Globus pallidus (tissue), 1 donor: ENCODE results near the gene HSCB.
A peak's percentile ranks its signal among the peaks of the same experiment; 100 is the strongest.
"Not testable (repeated sequence)": the region's sequence is repeated elsewhere in the genome, so short reads cannot be mapped to it uniquely, and the experiment has no call there.

Experiments
- DNase-seq: peaks from one replicate; pipeline ENCODE4 v3.0.0-alpha.2; 2015; ENCODE audit warnings: low spot score

Gene HSCB, protein sequence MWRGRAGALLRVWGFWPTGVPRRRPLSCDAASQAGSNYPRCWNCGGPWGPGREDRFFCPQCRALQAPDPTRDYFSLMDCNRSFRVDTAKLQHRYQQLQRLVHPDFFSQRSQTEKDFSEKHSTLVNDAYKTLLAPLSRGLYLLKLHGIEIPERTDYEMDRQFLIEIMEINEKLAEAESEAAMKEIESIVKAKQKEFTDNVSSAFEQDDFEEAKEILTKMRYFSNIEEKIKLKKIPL

DNA sequence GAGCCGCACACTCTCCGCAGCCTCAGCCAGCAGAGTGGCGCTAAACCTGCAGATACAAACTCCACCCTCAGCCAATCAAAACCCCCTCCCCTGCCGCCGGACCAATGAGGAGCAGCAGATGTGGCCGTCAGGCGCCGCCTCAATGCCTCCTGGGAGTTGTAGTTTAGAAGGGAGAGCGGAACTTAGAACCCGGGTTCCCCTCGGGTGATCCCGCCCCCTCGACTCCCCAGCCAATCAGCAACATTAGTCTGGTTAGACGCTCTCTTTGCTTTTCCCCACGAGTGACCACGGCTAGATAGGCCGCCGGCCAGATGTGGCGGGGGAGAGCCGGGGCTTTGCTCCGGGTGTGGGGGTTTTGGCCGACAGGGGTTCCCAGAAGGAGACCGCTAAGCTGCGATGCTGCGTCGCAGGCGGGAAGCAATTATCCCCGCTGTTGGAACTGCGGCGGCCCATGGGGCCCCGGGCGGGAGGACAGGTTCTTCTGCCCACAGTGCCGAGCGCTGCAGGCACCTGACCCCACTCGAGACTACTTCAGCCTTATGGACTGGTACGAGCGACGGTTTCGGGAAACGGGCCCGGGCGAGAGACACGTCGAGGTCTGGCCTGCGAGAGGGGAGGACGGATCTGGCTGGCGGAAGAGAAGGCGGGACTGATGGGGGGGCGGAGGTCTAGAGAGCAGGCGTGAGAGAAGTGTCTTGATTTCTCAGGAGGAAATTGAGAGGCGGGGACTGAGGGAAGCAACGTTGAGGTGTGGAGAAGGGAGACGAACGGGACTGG, at the start of gene HSCB, which contains the start of gene CHEK2:
HSCB (plus strand) TSS at position 255 of the 777 bp plus-strand sequence; CDS start at position 312, 57 bp downstream.
CHEK2 (minus strand) TSS at position 36 of the 777 bp plus-strand sequence. CDS start 7,099 bp downstream, outside the sequence.
- peak; percentile 99 for DNase-seq

DNA sequence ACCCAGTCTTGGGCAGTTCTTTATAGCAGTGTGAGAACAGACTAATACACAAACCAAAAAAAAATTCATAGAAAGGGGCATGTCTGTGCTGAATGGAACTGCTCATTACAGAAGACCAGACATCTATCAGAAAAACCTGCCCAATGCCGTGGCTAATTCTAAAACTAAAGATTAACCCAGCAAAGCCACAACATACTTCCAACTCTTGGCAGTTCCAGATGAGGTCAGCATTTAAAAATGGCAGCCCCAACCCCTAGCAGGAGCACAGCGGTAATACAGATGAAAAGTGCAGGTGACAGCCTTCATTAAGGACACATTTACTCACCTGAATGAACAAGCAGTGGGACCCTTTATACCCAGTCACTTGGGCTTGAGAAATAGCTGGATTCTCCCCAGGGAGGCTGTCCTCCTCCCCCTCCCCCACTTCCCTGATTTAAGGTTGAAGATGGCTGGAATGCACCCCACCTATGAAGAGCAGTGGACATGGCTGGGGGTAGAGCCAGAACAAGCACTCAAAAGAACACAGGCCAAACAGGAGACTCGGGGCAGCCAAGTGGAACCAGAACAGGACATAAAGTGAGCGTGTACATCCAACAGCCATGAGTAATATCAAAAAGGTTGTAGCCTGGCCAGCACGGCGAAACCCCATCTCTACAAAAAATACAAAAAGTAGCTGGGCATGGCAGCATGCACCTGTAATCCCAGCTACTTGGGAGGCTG, 48.6 kb upstream of the HSCB start:
- not testable (repeated sequence) for DNase-seq

DNA sequence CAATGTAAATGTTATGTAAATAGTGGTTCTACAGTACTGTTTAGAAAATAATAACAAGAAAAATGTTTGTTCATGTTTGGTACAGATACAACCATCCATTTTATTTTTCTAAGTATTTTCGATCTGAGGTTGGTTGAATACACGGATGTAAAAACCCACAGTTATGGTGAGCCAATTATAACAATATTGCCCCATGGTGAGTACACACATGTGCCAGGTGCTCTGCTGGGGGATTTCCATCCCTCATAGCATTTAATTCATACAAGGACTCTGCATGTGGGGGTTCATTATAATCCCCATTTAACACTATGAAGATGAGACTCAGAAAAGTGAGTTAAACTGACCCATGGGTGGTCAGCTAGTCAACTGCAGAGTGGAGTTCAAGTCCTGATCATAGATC, 38.9 kb upstream of the HSCB start:
- no peak for DNase-seq

DNA sequence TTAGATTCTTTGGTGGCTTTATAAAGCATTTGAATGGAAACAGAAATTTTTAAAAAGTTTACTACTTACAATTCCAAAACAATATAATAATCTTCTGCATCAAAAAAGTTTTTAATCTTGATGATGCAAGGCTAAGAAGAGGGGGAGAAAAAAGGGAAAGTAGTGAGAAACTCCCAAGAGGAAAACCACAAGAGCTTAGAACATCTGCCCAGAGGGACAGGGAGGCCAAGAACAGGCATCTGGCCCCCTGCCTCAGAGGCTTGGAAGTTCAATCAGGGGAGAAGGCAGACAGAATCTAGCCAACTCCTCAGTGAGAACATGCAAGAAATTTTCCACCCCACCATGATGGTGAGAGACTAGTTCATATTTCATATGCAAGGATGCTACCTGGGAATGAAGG, 38.4 kb upstream of the HSCB start:
- DNase-seq: no peak

DNA sequence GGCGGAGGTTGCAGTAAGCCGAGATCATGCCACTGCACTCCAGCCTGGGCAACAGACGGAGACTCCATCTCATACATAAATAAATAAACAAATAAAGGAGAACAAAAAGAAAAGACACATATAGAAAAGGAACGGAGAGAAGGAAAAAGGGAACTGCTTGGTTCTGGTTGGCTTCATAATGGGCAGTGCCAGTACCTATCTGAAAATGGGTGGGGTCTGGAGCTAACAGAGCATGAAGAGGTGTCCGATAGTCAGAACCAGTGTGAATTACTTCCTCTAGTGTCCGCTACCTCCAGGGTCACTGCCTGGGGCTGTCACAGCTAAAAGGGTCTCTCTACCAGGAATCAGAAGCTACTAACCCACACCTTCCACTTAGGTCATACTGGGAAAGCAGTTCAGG, 35.0 kb upstream of the HSCB start:
- DNase-seq: no peak

DNA sequence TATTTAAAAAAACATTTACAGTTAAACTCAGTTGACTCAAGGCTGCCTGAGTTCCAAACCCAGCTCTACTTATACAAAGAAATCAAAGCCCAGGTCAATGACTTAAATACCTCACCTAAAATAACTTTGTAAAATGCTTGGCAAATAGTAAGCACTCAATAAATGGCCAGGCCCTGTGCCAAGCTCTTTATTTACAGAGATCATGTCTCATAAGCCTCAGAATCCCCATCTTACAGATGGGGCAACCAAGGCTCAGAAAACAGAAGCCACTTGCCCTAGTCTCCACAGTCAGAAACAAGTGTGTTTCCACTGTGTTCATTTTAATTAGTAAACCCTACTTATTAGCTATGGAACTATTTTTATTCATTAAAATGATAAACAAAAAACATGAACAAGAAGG, 31.7 kb upstream of the HSCB start:
- DNase-seq: no peak

DNA sequence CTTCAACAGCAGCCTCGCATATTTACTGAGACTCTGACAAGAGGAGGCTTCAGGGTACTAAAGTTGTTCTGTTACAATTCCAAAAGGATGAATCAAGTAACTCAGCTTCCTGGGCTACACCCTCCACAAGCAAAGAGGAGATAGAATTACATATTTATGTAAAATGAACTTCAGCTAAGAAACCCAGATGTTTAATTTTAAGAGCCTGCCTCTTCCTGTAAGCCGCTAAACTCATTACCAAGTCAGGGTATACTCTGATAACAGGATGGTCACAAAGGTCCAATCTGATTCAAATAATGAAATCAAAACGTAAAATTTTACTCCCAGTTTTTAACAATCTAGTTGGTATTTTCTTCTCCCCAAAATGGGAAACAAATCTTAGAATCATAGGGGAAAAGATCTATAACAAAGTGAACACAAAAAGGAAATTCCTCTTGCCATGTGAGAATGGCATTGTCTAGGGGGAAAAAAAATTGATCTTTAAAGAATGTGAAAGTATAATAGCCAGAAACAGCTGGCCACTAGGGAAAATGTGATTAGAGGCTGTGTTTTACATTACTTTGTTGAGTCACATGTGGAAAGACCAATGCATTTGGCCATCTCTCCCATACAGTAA, 31.2 kb upstream of the HSCB start:
- no peak for DNase-seq

DNA sequence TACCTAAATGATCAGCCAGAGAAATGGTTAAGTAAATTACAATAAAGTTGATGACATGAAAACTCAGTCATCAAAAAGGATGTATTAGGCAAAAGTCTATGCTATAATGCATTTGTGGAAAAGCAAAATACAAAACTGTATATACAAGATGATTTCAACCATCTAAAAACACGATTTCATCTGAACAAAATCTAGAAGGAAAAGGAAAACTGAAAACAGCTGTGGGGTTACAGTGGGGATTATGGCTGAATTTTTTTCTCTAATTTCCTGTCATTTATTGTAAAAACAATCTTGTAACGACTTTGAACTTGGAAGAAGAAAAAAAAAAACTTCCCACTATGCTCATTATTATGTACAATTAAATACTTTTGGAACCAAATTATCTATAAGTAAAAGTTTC, 30.5 kb upstream of the HSCB start:
- no peak for DNase-seq

DNA sequence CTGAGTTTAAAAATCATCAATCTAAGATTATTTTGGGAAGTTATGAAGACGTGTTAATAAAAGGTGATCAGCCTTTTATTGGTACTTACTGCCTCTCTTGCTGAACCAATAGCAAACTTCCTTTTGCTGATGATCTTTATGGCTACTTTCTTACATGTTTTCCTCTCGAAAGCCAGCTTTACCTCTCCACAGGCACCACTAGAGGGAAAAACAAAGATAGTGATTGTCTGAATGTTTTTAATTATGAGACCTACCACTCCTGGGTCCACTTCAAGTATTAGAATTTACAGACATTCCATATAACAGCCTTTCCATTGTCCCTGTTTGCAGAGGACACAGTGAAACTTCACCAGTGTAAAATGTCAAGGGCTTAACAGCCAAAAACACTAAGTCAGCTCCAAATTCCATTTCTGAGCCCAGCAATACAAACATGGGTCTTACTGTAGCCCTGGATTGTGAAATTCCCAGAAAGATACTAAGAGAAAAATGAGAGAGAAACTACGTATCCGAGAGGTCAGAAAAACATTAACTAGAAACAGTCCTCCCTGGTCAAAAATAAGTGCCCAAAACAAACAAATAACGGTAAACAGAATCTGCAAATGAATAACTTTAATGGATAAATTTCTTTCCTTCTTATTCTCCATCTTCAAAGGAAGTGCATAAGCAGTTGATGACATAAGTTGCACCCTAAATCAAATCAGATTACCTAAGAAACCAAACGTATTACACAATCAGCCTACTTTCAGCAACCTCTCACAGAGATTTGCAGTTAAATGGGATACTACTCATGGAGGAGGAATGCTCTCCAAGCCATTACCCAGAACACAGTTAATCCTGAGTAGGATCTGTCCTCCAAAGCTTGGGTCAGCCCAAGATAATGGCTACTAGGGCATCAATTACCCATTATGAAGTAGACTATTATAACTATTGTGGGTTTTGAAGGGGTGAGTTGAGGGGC, 29.7 kb upstream of the HSCB start:
- no peak for DNase-seq

DNA sequence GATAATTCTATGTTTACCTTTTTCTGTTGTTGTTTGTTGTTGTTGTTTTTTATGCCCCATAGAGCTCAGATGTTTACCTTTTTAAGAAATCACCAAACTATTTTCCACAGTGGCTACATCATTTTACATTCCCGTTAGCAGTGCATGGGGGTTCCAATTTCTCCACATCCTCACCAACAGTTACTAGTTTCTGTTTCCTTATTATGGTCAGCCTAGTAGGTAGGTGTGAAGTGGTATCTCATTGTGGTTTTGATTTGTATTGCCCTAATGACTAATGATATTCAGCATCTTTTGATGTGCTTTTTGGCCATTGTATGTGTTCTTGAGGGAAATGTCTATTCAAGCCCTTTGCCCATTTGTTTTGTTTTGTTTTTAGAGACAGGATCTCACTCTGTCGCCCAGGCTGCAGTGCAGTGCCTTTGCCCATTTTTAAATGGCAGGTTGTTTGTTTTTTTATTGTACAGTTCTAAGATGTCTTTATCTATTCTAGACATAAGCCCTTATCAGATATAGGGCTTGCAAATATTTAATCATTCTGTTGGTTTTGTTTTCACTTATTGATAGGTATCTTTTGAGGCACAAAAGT, 27.7 kb upstream of the HSCB start:
- DNase-seq: no peak

DNA sequence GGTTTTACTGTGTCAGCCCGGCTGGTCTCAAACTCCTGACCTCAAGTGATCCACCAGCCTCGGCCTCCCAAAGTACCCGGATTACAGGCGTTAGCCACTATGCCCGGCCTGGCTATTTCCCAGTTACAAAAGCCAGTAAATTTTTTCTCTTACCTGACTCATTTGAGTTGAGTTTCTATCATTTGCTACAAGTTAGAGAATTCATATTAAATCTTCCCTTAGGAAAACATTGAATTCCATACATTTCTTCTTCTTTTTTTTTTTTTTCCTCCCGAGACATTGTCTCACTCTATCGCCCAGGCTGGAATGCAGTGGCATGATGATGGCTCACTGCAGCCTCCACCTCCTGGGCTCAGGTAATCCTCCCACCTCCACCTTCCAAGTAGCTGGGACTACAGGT, 26.2 kb upstream of the HSCB start:
- DNase-seq: no peak

DNA sequence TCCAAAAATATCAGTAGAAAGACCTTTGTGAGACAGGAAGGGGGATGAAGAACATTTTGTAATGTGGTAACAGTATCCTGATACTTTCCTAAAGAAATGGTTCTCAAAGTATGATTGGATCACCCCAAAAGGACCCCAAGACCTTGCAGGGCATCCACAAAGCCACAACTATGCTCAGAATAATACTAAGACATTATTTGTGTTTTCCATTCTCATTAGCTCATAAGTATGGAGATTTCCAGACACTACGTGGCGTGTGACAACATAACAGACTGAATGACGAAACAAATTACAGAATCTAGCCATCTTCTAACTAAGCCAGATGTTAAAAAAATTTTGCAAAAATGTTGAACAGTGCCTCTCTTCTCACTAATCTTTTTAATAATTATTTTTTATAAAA, 25.2 kb upstream of the HSCB start:
- no peak for DNase-seq

DNA sequence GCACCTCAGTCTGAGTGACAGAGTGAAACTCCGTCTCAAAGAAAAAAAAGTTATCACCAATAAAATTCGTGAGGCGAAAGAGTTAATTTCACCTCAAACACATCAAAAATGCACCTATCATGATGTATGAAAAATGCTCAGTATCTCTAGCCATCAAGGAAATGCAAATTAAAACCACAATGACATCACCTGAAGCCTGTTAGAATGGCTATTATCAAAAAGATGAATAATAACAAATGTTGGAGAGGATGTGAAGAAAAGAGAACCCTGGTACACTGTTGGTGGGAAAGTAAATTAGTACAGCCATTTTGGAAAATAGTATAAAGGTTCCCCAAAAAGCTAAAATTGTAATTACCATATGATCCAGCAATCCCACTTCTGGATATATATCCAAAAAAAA, 23.8 kb upstream of the HSCB start:
- DNase-seq: no peak

DNA sequence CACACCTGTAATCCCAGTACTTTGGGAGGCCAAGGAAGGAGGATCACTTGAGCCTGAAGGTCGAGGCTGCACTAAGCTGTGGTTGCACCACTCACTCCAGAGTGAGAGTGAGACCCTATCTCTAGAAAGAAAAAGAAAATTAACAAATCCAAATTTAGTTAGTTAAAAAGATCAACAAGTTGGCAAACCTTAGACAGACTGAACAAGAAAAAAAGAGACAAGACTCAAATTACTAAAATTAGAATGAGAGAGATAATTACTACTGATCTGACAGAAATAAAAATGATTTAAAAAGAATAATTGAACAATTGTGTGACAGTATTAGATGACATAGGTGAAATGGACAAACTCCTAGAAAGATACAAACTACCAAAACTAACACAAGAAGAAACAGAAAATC, 13.8 kb upstream of the HSCB start:
- no peak for DNase-seq

DNA sequence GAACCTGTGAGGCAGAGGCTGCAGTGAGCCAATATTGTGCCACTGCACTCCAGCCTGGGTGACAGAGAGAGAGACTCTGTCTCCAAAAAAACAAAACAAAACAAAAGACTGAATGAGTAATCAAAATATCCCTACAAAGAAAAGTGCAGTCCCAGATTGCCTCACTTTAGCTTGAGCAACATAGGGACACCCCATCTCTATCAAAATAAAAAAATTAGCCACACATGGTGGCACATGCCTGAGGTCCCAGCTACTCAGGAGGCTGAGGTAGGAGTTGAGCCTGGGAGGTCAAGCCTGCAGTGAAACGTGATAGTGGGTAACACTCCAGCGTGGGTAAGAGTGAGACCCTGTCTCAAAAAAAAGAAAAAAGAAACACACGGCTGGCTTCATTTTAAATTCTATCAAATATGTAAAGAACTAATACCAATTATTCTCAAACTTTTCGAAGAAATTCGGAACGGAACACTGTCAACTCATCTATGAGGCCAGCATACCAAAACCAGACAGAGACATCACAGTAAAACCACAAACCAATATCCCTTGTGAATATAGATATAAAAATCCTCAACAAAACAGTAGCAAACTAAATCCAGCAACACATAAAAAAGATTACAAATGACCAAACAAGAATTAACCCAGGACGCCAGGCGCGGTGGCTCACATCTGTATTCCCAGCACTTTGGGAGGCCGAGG, 13.1 kb upstream of the HSCB start:
- DNase-seq: no peak

DNA sequence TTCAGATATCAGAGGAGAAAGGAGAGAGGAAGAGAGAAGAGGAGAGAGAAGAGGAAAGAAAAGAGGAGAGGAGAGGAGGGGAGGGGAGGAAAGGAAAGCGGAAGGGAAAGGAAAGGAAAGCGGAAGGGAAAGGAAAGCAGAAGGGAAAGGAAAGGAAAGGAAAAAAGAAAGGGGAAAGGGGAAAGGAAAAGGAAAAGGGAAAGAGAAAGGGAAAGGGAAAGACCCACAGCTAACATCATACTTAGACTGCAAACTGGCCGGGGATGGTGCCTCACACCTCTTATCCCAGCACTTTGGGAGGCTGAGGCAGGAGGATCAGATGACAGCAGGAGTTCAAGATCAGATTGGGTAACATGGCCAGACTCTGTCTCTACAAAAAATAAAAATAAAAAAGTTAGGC, 11.7 kb upstream of the HSCB start:
- no peak for DNase-seq

DNA sequence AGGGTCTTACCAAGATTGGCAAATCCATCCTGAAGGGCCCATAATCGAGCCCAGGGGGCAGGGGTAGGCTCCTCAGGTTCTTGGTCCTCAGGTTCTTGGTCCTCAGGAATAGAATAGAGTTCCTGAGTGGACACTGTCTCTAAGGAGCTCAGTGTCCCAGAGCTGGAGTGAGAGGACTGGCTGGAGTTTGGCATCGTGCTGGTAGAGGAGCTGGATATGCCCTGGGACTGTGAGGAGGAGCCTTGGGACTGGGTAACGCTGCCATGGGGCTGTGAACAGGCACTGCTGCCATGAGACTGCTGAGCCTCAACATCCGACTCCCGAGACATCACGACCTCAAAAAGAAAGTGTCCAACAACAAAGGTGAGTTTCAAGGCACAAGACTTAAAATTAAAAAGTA, 7.4 kb upstream of the HSCB start:
- no peak for DNase-seq

DNA sequence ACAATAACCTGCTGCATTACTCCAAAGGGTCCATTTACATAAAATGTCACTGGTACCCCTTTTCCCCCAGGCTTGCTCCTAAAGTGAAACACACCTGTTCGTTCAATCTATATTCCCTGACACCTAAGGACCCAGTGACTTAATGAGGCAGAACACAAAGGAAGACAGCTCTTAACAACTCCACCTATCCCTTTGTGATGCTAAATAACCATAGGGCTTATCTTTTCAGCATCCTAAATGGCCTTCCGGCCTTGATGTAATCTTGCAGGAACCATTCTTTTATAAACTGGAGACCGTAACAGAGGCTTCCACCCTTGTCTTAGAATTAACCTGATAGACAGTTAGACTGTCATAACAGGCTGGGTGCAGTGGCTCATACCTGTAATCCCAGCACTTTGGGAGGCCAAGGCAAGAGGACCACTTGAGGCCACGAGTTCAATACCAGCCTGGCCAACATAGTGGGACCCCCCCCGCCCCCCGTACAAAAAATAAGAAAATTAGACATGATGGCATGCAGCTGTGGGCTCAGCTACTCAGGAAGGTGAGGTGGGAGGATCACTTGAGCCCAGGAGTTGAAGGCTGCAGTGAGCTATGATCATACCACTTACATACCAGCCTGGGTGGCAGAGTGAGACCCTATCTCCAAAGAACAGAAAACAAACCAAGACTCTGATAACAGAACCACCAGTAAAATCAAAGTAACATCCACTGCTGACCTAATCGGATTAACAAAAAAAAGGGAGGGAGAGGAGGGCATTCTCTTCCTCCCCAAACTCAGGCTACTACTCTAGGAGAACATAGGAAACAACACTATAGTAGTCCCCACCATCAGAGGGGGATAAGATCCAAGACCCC, 5.3 kb upstream of the HSCB start:
- DNase-seq: no peak

DNA sequence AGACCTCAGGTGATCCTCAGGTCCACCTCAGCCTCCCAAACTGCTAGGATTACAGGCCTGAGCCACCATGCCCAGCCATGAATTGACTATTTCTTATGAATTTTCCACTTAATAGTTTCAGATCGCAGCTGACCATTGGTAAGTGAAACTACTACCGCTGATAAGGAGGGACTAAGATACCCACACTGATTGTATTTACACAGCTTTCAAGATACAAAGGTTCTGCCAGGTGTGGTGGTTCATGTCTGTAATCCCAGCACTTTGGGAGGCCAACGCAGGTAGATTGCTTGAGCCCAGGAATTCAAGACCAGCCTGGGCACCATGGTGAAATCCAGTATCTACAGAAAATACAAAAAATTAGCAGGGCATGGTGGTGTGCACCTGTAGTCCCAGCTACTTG, 4.1 kb upstream of the HSCB start:
- no peak for DNase-seq
